SU-DHL-6 (cell line): ENCODE data around the gene PCDHA4.

Experiments
- CTCF ChIP-seq: fragments of 200-600 bp; sonication (generic); IDR thresholded peaks from one replicate; pipeline ENCODE4 v1.5.1; 2017; ENCODE audit warnings: antibody characterized with exemption, mild to moderate bottlenecking, low read length, moderate library complexity; ENCODE audit not compliant: insufficient read depth, poor library complexity, severe bottlenecking
- EZH2phosphoT487 ChIP-seq: fragments of 200-600 bp; sonication (generic), shearing (Covaris generic); conservative IDR thresholded peaks from 2 replicates; pipeline ENCODE4 v1.6.1; 2018; ENCODE audit warnings: mild to moderate bottlenecking, antibody characterized with exemption, low read length, moderate library complexity, mixed read lengths

DNA sequence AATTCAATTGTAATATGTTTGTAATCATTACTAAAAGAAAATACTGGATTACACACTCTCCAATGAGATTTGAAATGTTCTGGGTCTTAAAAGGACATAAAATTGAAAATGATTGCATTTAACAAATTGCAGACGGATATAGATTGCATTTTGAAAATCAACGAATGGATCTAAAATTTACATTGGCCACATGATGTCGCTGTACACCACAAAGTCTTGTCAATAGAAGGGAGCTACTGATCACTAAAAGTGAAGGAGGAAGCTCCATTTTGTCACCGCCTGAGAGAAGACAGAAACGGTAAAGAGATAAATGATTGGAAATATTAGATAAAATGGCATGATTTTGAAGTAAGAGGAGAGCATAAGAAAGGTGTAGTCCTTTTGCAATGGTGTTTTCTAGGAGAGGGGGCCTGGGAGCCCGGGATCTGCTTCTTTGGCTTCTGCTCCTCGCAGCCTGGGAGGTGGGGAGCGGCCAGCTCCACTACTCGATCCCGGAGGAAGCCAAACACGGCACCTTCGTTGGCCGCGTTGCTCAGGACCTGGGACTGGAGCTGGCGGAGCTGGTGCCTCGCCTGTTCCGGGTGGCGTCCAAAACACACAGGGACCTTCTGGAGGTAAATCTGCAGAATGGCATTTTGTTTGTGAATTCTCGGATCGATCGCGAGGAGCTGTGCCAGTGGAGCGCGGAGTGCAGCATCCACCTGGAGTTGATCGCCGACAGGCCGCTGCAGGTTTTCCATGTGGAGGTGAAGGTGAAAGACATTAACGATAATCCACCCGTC, 20.8 kb upstream of the PCDHA4 start, which contains the start of gene PCDHA1:
- no peak for TF ChIP-seq CTCF
- no peak for TF ChIP-seq EZH2phosphoT487
